GM10266 (cell line): ENCODE measurements around the gene RASAL2.

ENCODE experiments used
- DNase-seq: peaks from one replicate; pipeline ENCODE4 v3.0.0; 2012; ENCODE audit errors: extremely low spot score
- CTCF ChIP-seq: IDR thresholded peaks from 2 replicates; pipeline ENCODE4 v1.5.1; 2012; ENCODE audit warnings: mild to moderate bottlenecking, low read depth; ENCODE audit not compliant: control insufficient read depth, insufficient read depth; ENCODE audit errors: missing control alignments

Gene RASAL2

GRCh38 chr1:178477373-178477772 is 383.5 kb downstream of the RASAL2 start:
- no peak for TF ChIP-seq CTCF
- DNase-seq: no peak

- DNase-seq: no peak
These were observed 383.9 kb downstream of the RASAL2 start for GRCh38 chr1:178477841-178478240.

GRCh38 chr1:178483251-178483957 is 389.5 kb downstream of the RASAL2 start:
- no peak for TF ChIP-seq CTCF
- DNase-seq: no peak

More at GRCh38 chr1:178477841-178478240, 383.9 kb downstream of the RASAL2 start:
- TF ChIP-seq CTCF: no peak

- DNase-seq: no peak
- TF ChIP-seq CTCF: no peak
These were observed 390.9 kb downstream of the RASAL2 start for GRCh38 chr1:178484698-178485225.

- no peak for TF ChIP-seq CTCF
- no peak for DNase-seq
These were observed 391.7 kb downstream of the RASAL2 start for GRCh38 chr1:178485541-178485981.

GRCh38 chr1:178486100-178487069 is 392.5 kb downstream of the RASAL2 start:
- no peak for TF ChIP-seq CTCF
- no peak for DNase-seq
